Pancreas (tissue), 10 donors: ENCODE measurements around the gene UPK3A. TPM values are rescaled to one million over a fixed set of nuclear protein-coding genes. Genes with fewer than 3 reads are reported as not detected.

Source experiments
- ATAC-seq, 4 donors: fragments of 200-7000 bp; cut with Tn5 transposase; one replicate each; pipeline versions ENCODE4 v1.8.0 to v1.9.1; 2020; ENCODE audit warnings: mild to moderate bottlenecking in 4 of 4, moderate library complexity in 4 of 4
- DNase-seq, 6 donors: peaks; one replicate each; pipeline ENCODE4 v3.0.0-alpha.2; 2020
- FAIRE-seq: peaks from 2 replicates; lab custom pipeline; 2012; peaks lifted over from hg19 to GRCh38; lab: Jason Lieb, UNC
- H3K27ac ChIP-seq, 4 donors: fragments of 200-600 bp; sonication (generic); 1 replicate in 3 of 4; 2 replicates in 1 of 4; pipeline versions ENCODE4 v1.5.0 to v1.8.0; 2020
- H3K27me3 ChIP-seq, 4 donors: fragments of 200-600 bp; one replicate each; pipeline ENCODE4 v1.8.0; 2021
- H3K36me3 ChIP-seq, 3 donors: fragments of 200-600 bp; sonication (generic) in 1 of 3; one replicate each; pipeline versions ENCODE4 v1.5.0 to v1.8.0; 2020 to 2021
- H3K4me1 ChIP-seq, 3 donors: fragments of 200-600 bp; one replicate each; pipeline ENCODE4 v1.8.0; 2021
- H3K4me3 ChIP-seq, 4 donors: fragments of 200-600 bp; sonication (generic) in 2 of 4; one replicate each; pipeline versions ENCODE4 v1.5.0 to v1.8.0; 2020 to 2021
- H3K9me3 ChIP-seq, 4 donors: fragments of 200-600 bp; one replicate each; pipeline ENCODE4 v1.8.0; 2021
- WGBS, 2 donors: extraction: QIAGEN DNeasy Blood & Tissue Kit; methylation state at CpG; one replicate each; pipeline ENCODE4 v1.1.7; 2013; 5-methylcytosine and 5-hydroxymethylcytosine counted together
- intact Hi-C, 3 donors: fragments of 100-400 bp; cut with DNase I; formaldehyde crosslinking; loops; one replicate each; pipeline versions ENCODE4 v1.11.1 to v1.14.2; 2022
- polyA plus RNA-seq, 2 donors: library from polyadenylated mRNA; stranded (reverse); fragments of 200-250 nt; gene quantifications; one replicate each; pipeline ENCODE4 v1.2.3, GENCODE V29; 2013
- total RNA-seq, 6 donors: library from RNA; stranded (reverse); fragmentation: NEBNext Ultra II Directional in 4 of 6; extraction: Animal tissue kit (Norgen Biotek cat#: 25700) in 4 of 6; gene quantifications; one replicate each; pipeline versions ENCODE4 v1.2.1 to v1.2.4, GENCODE V29; 2021 to 2023
- TF ChIP-seq, protein P1 (sequence below), 4 donors: fragments of 200-600 bp; sonication (generic) in 3 of 4; IDR thresholded peaks; one replicate each; pipeline versions ENCODE4 v1.5.0 to v1.8.0; 2021; ENCODE audit warnings: antibody characterized with exemption in 4 of 4
- donor health status: healthy with polysubstance abuse.
- donor health status: DM: no; HTN: no; CAD: no; lungs with moderate emphysema.
- donor health status: DM: no; HTN: no; CAD: no.
- donor health status: control.
- donor health status: control.
- donor health status: Bipolar disorder and iron deficiency.
- donor health status: DM: yes; HTN: yes; CAD: no.
- donor health status: DM: no; HTN: no; CAD: no.
- donor health status: DM: no; HTN: no; CAD: no.
- donor health status: DM: yes; HTN: yes; CAD: no.

Gene UPK3A
- total and polyA plus RNA-seq, 8 donors, result 0.21 TPM; not detected in 7

DNA sequence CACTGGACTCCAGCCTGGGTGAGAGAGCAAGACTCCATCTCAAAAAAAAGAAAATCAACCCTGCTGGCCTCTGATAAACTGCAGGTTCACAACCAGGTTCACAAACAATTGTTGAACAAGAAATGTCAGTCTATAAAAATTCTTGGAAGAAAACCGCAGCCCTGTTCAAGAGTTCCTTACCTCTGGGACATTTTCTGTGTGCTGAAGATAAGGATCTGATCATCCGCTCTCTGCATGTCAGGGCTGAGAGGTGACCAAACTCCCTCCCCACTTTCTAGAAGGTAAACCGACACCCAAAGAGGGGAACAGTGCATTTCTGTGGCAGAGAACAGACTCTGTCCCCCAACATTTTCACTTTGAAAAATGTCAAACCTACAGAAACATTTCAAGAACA, 4.2 kb upstream of the UPK3A start:
- DNase-seq (no peak), ATAC-seq (no peak), FAIRE-seq (no peak)
- no peaks in the 10 kb centered on the region for H3K36me3 ChIP-seq
- WGBS, 2 donors, result 84 to 98% methylated on average over 3 of the region's 3 CpGs
- peak overlapping the region in 2 of 4 donors; percentile 10 to 44 for H3K27ac ChIP-seq
- H3K4me3 ChIP-seq, result no peak overlapping the region
- TF ChIP-seq, protein P1, sequence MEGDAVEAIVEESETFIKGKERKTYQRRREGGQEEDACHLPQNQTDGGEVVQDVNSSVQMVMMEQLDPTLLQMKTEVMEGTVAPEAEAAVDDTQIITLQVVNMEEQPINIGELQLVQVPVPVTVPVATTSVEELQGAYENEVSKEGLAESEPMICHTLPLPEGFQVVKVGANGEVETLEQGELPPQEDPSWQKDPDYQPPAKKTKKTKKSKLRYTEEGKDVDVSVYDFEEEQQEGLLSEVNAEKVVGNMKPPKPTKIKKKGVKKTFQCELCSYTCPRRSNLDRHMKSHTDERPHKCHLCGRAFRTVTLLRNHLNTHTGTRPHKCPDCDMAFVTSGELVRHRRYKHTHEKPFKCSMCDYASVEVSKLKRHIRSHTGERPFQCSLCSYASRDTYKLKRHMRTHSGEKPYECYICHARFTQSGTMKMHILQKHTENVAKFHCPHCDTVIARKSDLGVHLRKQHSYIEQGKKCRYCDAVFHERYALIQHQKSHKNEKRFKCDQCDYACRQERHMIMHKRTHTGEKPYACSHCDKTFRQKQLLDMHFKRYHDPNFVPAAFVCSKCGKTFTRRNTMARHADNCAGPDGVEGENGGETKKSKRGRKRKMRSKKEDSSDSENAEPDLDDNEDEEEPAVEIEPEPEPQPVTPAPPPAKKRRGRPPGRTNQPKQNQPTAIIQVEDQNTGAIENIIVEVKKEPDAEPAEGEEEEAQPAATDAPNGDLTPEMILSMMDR (IDR thresholded peaks at IDR 0.05), result no peak
- H3K4me1 ChIP-seq, result peaks cover 0 to 3% (median 0%) of the 10 kb centered on the region in 3 donors
- no peaks in the 10 kb centered on the region for H3K9me3 ChIP-seq
- H3K27me3 ChIP-seq, result no peaks in the 10 kb centered on the region
- intact Hi-C loops, result no loop called here

DNA sequence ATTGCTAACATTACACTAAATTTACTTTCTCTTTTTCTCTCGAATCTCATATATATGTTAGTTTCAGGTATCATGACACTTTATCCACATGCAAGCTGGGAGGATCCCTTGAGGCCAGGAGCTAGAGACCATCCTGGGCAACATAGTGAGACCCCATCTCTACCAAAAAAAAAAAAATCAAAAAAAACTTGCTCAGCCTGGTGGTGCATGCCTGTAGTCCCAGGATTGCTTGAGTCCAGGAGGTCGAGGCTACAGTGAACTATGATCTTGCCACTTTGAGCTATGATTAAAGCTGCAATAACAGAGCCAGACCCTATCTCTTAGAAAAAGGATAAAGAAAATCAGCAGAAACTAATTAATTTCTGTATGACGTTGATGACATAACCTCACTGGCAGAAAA, 3.7 kb upstream of the UPK3A start:
- TF ChIP-seq, protein P1 (IDR thresholded peaks at IDR 0.05), result no peak
- ATAC-seq (no peak), FAIRE-seq (no peak), DNase-seq (no peak)
- H3K4me3 ChIP-seq, result no peak overlapping the region
- no peaks in the 10 kb centered on the region for H3K36me3 ChIP-seq
- no peak overlapping the region for H3K27ac ChIP-seq
- peaks cover 0 to 3% (median 0%) of the 10 kb centered on the region in 3 donors for H3K4me1 ChIP-seq
- WGBS, 2 donors, result 59 to 69% methylated on average over 3 of the region's 3 CpGs
- H3K9me3 ChIP-seq, result no peaks in the 10 kb centered on the region
- H3K27me3 ChIP-seq, result no peaks in the 10 kb centered on the region
- intact Hi-C loops, result no loop called here

DNA sequence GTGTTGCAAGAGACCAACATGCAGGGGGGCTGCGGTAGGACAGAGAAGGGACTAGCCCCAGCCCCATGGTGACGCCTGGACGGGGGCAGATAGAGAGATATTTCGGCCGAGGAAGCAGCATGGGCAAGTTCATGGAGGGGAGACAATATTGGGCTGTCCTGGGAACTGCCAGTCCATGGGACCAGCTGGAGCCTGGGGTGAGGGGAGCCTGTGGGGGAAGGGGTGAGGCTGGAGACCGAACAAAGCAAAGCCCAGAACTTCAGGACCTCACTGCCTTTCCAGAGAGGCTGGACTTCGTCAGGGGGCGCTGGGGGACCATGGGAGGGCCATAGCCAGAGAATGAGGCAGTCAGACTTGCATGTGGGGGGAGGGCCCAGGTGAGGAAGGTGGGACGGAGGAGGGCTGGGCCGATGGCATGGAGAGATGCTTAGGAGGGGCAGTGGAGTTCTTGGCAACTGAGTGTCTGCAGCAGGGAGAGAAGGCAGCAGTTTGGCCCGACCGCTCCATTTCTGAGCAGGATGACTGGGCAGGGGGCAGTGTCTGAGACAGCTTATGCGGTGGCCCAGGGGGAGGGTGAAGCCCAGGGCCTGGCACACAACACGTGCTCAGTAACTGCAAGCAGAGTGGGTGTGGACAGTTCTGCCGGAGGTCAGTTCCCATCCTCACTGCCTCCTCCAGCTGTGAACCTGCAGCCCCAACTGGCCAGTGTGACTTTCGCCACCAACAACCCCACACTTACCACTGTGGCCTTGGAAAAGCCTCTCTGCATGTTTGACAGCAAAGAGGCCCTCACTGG, 712 bp downstream of the UPK3A start:
- FAIRE-seq (no peak), ATAC-seq (peak in 2 of 4 donors; percentile 3 to 4), DNase-seq (no peak)
- H3K36me3 ChIP-seq, result no peaks in the 10 kb centered on the region
- H3K9me3 ChIP-seq, result no peaks in the 10 kb centered on the region
- 71 to 72% methylated on average over 16 of the region's 16 CpGs for WGBS, 2 donors
- peak overlapping the region in 1 of 4 donors; percentile 34 for H3K4me3 ChIP-seq
- H3K4me1 ChIP-seq, result peaks cover 0 to 3% (median 0%) of the 10 kb centered on the region in 3 donors
- TF ChIP-seq, protein P1 (IDR thresholded peaks at IDR 0.05), result no peak
- intact Hi-C loops, result no loop called here
- no peak overlapping the region for H3K27ac ChIP-seq
- no peaks in the 10 kb centered on the region for H3K27me3 ChIP-seq

DNA sequence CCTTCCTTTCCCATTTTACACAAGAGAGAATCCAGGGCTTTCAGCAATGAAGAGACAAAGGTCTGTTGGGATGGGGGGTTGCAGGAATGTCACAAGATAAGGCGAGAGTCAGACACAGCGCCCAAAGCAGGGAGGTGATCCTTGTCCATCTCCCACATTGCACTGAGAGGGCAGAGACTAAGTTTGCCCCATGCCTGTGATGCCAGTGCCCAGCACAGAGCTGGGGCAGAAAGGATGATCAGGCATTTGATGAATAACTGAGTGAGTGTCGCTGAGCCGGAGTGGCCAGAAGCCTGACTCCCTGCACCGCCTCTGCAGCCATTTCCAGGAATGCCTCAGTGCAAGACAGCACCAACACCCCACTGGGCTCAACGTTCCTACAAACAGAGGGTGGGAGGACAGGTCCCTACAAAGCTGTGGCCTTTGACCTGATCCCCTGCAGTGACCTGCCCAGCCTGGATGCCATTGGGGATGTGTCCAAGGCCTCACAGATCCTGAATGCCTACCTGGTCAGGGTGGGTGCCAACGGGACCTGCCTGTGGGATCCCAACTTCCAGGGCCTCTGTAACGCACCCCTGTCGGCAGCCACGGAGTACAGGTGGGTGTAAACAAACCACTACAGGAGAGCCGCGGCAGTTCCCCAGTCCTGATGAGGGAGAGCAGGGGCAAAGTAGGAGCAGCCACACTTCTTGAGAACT, 2.3 kb downstream of the UPK3A start:
- 69 to 73% methylated on average over 12 of the region's 12 CpGs for WGBS, 2 donors
- intact Hi-C loops, result no loop called here
- FAIRE-seq (no peak), DNase-seq (no peak), ATAC-seq (no peak)
- Histone ChIP-seq H3K27me3 (no peaks in the 10 kb centered on the region), H3K9me3 (no peaks in the 10 kb centered on the region), H3K27ac (no peak overlapping the region), H3K4me1 (peaks cover 0 to 3% (median 0%) of the 10 kb centered on the region in 3 donors), H3K36me3 (no peaks in the 10 kb centered on the region), H3K4me3 (no peak overlapping the region)
- TF ChIP-seq, protein P1 (IDR thresholded peaks at IDR 0.05), result no peak
